Left ventricle myocardium inferior (tissue), 1 donor: ENCODE results near the gene NFE2L3. TPM values are rescaled to one million over a fixed set of nuclear protein-coding genes. Genes with fewer than 3 reads are reported as not detected.

ENCODE experiments used
- DNase-seq: peaks from one replicate; pipeline ENCODE4 v3.0.0-alpha.2; 2020
- H3K27ac ChIP-seq: fragments of 200-600 bp; replicated peaks from 2 replicates; pipeline ENCODE4 v1.8.0; 2021
- H3K27me3 ChIP-seq: fragments of 200-600 bp; 2 replicates; pipeline ENCODE4 v1.8.0; 2021; ENCODE audit warnings: low read depth
- H3K36me3 ChIP-seq: fragments of 200-600 bp; 2 replicates; pipeline ENCODE4 v1.8.0; 2021
- H3K4me1 ChIP-seq: fragments of 200-600 bp; 2 replicates; pipeline ENCODE4 v1.8.0; 2021
- H3K4me3 ChIP-seq: fragments of 200-600 bp; 2 replicates; pipeline ENCODE4 v1.8.0; 2021; ENCODE audit warnings: mild to moderate bottlenecking, moderate library complexity
- H3K9me3 ChIP-seq: fragments of 200-600 bp; replicated peaks from 2 replicates; pipeline ENCODE4 v1.8.0; 2021
- CTCF ChIP-seq: fragments of 200-600 bp; IDR thresholded peaks from 2 replicates; pipeline ENCODE4 v1.8.0; 2021; ENCODE audit warnings: antibody characterized with exemption, mild to moderate bottlenecking, borderline replicate concordance
- intact Hi-C: fragments of 100-400 bp; cut with micrococcal nuclease; formaldehyde crosslinking; loops from one replicate; pipeline ENCODE4 v1.11.0; 2022
- total RNA-seq: library from RNA; stranded (reverse); fragmentation: NEBNext Ultra II Directional; extraction: Animal tissue kit (Norgen Biotek cat#: 25700); gene quantifications from one replicate; pipeline ENCODE4 v1.2.1, GENCODE V29; 2021
- donor health status: DM: no; HTN: yes; CAD: no; lungs with severe emphysema.

The NFE2L3 gene
- total RNA-seq, 1 donor from 2014 or later: 0.99 TPM

GRCh38 chr7:26167303-26167934 is 15.4 kb downstream of the NFE2L3 start:
- Histone ChIP-seq H3K36me3 (peaks cover 21% of the 10 kb centered on the region), H3K4me3 (no peak overlapping the region), H3K27me3 (no peaks in the 10 kb centered on the region), H3K4me1 (no peaks in the 10 kb centered on the region), H3K27ac (no peak overlapping the region), H3K9me3 (peaks cover 16% of the 10 kb centered on the region)
- no peak for DNase-seq
- no peak for TF ChIP-seq CTCF
- intact Hi-C loops: no loop called here

- Histone ChIP-seq H3K27me3 (no peaks in the 10 kb centered on the region), H3K36me3 (peaks cover 21% of the 10 kb centered on the region), H3K27ac (no peak overlapping the region), H3K4me1 (no peaks in the 10 kb centered on the region), H3K4me3 (no peak overlapping the region), H3K9me3 (peaks cover 15% of the 10 kb centered on the region)
- DNase-seq: no peak
- TF ChIP-seq CTCF: no peak
- intact Hi-C loops: no loop called here
Measured at GRCh38 chr7:26168458-26169023, 16.5 kb downstream of the NFE2L3 start.

- DNase-seq: no peak
- peaks cover 21% of the 10 kb centered on the region for H3K36me3 ChIP-seq
- no peak overlapping the region for H3K27ac ChIP-seq
- no peaks in the 10 kb centered on the region for H3K4me1 ChIP-seq
- intact Hi-C loops: no loop called here
- no peak overlapping the region for H3K4me3 ChIP-seq
- peaks cover 8% of the 10 kb centered on the region for H3K9me3 ChIP-seq
- no peaks in the 10 kb centered on the region for H3K27me3 ChIP-seq
- no peak for TF ChIP-seq CTCF
Measured at GRCh38 chr7:26169271-26169670, 17.3 kb downstream of the NFE2L3 start.

- TF ChIP-seq CTCF: no peak
- DNase-seq: no peak
- intact Hi-C loops: no loop called here
- Histone ChIP-seq H3K36me3 (peaks cover 21% of the 10 kb centered on the region), H3K9me3 (no peaks in the 10 kb centered on the region), H3K27me3 (no peaks in the 10 kb centered on the region), H3K4me3 (no peak overlapping the region), H3K4me1 (no peaks in the 10 kb centered on the region), H3K27ac (no peak overlapping the region)
Measured at GRCh38 chr7:26170663-26171062, 18.7 kb downstream of the NFE2L3 start.

- no peak for TF ChIP-seq CTCF
- no peaks in the 10 kb centered on the region for H3K4me1 ChIP-seq
- no peaks in the 10 kb centered on the region for H3K27me3 ChIP-seq
- peaks cover 21% of the 10 kb centered on the region for H3K36me3 ChIP-seq
- intact Hi-C loops: no loop called here
- no peaks in the 10 kb centered on the region for H3K9me3 ChIP-seq
- H3K4me3 ChIP-seq: no peak overlapping the region
- no peak overlapping the region for H3K27ac ChIP-seq
- DNase-seq: no peak
Measured at GRCh38 chr7:26171601-26172000, 19.6 kb downstream of the NFE2L3 start.
